Endometrial microvascular endothelial cells (primary cell): ENCODE data around the gene HGFAC. TPM values are rescaled to one million over a fixed set of nuclear protein-coding genes. Genes with fewer than 3 reads are reported as not detected.

Source experiments
- in situ Hi-C: cut with HindIII; loops from 2 replicates; pipeline ENCODE4 v1.10.0; 2017; ENCODE audit warnings: low sequenced_read_pairs, low pct_unique_long_range_greater_than_20kb; ENCODE audit errors: inconsistent ontology term
- total RNA-seq: library from RNA; depleted of rRNA; stranded (reverse); fragments of >200 nt; gene quantifications from one replicate; pipeline ENCODE4 v1.2.3, GENCODE V29; 2015; ENCODE audit errors: inconsistent ontology term

HGFAC gene
- total RNA-seq, 1 donor from 2014 or later = not detected

DNA sequence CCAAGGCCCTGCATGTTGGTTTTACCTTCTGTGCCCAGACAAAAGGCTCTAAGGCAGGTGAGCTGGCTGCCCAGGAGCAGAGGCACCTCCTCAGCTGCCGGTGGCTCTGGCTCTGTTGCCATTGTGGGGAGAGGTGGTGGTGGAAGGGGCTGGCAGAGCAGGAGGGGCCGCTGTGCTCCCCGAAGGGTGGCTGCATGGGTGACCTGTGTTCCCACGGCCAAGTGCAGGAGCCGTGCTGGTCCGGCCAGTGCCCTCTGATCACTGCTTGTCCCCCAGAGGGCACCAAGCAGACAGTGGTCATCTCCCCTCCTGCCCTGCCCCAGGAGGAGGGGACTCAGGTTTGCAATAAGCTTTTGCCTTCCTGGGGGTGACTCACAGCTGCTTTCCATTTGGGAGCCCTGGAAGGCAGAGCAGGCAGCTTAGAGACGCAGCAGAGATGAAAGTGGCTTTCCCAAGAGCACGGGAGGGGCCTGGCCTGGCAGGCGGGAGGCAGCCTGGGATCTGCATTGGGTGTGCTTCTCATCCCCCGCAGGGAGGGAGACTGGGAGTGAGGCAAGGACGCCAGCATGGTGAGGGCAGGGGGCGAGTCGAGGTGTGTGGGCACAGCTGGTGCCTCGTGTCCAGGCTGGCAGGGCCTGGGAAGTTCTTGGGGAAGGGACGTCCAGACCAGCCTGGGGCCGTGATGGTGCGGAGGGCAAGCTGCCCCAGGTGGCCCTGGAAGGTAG is 50.1 kb downstream of the HGFAC start:
- in situ Hi-C loops = no loop called here

- in situ Hi-C loops = no loop called here
These were observed 51.3 kb downstream of the HGFAC start for GRCh38 chr4:3492741-3493719.

DNA sequence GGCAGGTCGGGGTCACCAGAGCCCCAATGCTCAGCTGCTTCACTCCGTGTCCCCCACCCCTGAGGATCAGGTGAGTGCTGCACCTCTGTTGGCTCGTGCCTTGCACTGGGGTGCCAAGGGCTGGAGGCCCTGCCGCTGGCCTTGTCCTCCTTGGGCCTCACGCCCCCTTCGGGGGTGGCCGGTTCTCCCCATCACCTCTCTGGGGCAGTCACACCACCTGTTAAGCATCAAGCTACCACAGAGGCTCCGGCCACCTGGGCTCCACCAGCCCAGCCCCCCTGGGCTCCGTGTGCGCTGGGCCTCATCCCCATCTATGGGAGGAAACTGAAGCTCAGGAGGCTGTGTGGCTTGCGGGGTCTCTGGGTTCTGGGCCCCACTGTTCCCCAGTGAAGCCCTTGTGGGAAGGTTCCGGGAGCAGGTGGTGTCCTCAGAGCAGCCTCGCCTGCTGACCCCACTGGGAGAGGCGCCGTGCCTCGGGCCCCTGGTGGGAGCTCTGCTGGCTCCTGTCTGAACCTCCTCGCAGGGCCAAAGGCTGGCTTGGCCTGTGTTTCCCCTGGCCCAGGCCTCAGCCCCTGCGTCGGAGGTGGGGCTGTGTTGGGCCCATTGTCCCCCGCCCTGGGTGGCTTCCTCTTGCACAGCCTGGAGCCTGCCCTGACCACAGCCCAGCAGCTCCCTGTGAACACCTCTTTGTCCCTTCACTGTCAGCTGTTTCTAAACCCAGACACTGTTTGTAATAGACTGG is 52.1 kb downstream of the HGFAC start:
- in situ Hi-C loops = no loop called here

GRCh38 chr4:3494462-3494871 is 52.7 kb downstream of the HGFAC start:
- in situ Hi-C loops = no loop called here

DNA sequence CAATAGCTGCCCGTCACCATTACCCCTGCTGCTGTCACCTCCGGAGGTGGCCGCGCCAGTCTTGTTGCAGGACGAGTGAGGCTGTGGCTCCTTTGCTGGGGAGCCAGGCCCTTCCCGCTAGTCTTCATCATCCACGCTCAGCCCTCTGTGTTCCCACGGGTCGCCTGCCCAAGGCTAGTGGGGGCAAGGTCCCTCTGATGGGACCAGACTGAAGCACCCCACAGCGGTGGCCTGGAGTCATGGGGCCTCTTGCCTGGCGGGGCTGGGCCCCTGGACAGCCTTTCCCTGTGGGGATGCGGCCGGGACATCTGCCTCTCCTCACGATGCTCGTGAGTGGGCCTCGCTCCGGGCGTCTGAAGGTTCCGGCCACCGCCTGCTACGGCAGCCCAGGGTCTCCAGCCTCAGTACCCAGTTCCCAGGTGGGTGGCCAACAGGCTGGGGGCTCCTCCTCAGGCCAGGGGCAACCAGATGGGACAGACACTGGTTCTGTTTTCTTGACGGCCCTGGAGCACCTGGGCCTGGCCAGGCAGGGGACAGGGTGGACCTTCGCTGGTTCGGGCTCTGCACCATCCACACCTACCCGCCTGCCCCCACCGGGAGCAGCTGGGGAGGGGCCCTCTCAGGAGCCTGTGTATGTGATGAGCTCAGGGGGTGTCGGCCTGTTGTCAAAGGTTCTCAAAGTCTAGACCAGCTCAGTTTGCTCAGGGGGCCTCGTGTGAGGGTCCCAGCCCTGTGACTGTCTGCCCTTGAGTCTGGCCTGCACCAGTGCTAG is 53.6 kb downstream of the HGFAC start:
- in situ Hi-C loops = no loop called here

DNA sequence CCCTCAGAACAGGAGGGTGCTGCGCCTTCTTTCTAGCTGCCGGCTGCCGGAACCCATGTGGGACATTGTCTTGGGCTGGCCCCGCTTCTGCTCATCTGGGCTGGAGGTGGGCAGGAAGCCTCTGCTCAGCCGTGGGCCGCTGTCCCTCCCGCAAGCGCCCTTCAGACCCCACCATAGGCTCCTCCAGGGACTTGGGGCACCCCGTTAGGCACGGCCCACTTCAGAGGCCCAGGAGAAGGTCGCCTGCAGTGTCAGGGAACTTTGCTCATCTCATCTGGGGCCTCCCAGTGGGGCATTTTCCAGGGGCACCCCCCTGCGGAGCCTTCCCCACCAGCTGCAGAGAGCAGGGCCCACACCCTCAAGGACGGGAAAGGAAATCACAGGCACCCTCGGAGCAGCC is 54.3 kb downstream of the HGFAC start:
- in situ Hi-C loops = no loop called here

DNA sequence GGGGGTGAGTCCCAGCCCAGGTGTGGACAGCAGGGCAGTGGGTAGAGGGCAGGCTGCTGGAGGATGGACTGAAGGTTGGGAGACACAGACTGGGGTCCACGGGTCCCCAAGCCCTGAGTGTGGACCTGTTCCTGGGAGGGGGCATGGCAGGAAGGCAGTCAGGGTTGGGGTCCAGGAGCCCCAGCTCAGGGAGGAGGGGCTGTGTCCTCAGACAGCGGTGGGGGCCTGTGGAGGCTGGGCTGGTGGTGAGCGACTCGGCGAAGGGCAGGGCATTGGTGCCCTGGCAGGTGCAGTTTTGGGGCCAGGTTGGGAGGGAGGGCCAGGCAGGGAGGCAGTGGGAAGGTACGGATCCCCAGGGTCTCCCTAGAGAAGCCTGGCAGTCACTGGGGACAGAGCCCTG is 55.3 kb downstream of the HGFAC start:
- in situ Hi-C loops = no loop called here

DNA sequence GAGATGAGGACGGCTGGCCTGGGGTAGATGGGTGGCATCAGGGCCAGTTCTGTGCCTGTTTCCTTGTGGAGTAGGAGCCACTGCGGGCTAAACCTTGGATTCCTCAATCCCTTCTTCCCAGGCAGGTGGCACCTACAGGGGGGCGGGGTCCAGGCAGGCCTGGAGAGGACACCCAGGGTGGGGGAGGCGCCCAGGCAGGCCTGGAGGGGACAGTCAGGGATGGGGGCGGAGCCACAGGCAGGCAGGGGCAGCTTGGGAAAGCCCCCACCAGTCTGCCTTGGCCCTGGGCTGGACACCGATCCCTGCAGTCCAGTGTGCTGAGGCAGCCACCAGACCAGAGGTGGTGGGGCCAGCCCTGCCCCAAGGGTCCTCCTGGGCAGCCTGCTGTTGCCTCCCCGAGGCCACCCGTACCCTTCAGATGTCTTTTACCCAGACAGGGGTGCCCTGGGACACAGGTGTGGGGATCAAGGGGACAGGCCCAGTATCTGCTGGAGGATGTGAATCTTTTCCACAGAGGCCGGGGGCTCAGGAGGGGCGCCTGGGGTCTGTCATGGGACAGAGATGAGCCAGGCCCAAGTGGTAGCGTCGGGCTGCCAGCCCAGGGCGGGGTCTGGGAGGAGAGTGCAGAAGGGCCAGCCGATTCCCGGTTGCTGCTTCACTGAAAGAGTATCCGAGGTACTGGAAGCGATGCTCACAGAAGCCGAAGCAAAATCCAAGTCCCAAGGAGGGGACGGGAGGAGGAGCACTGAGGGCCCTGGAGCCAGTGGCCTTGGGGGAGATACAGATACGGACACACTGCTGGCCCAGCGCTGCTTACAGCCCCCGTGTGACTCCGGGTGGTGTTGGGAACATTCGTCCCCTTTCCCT is 56.0 kb downstream of the HGFAC start:
- in situ Hi-C loops = no loop called here

GRCh38 chr4:3498407-3498806 is 56.6 kb downstream of the HGFAC start:
- in situ Hi-C loops = no loop called here

Other genes with a start within 250 kb of the HGFAC start
- gene MSANTD1, start 192.8 kb upstream of the HGFAC start, total RNA-seq = not detected
- gene RGS12, start 148.9 kb upstream of the HGFAC start, total RNA-seq = 38.2 TPM
- gene DOK7, start 21.3 kb downstream of the HGFAC start, total RNA-seq = not detected
- gene LRPAP1, start 90.5 kb downstream of the HGFAC start, total RNA-seq = 160 TPM